ENCODE results near the gene PAH.

DNA sequence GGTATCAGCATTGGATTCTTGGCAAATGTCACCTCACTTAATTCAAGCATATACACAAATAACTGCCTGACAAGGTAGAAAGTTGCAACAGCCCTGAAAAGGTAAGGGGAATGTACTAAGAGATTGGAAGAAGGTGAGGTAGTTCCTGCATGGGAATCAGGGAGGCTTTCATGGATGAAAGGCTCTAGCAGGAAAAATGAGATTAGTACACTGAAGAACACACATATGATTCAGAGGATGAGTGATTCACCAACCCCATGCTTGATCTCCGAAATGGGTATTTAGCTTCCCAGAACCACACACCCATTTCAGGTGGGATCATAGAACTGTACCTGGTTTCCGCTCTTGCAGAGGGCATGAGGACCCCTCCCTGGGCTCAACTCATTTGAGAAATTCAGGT is 65.8 kb downstream of the PAH start:
- TF ChIP-seq, protein P1, sequence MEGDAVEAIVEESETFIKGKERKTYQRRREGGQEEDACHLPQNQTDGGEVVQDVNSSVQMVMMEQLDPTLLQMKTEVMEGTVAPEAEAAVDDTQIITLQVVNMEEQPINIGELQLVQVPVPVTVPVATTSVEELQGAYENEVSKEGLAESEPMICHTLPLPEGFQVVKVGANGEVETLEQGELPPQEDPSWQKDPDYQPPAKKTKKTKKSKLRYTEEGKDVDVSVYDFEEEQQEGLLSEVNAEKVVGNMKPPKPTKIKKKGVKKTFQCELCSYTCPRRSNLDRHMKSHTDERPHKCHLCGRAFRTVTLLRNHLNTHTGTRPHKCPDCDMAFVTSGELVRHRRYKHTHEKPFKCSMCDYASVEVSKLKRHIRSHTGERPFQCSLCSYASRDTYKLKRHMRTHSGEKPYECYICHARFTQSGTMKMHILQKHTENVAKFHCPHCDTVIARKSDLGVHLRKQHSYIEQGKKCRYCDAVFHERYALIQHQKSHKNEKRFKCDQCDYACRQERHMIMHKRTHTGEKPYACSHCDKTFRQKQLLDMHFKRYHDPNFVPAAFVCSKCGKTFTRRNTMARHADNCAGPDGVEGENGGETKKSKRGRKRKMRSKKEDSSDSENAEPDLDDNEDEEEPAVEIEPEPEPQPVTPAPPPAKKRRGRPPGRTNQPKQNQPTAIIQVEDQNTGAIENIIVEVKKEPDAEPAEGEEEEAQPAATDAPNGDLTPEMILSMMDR (IDR thresholded peaks at IDR 0.05): no peak
- no peak for TF ChIP-seq POLR2A (IDR thresholded peaks at IDR 0.05)

Measured in body of pancreas (tissue), 4 donors.